Activated CD8-positive, alpha-beta memory T cell treated with anti-CD3 and anti-CD28 coated beads for 36 hours (primary cell): ENCODE measurements around the gene EXOC6B. TPM values are rescaled to one million over a fixed set of nuclear protein-coding genes. Genes with fewer than 3 reads are reported as not detected.

ENCODE experiments used
- CTCF ChIA-PET: fragments of 350-600 bp; sonication (Branson Sonifier 250); formaldehyde crosslinking; loops from one replicate; lab custom pipeline; 2021; ENCODE audit warnings: antibody characterized with exemption; lab: Charles Lee
- POLR2A ChIA-PET: fragments of 350-600 bp; sonication (Branson Sonifier 250); formaldehyde crosslinking; loops from one replicate; lab custom pipeline; 2021; ENCODE audit warnings: antibody characterized with exemption; lab: Charles Lee
- total RNA-seq, 2 experiments: library from RNA; stranded (reverse); gene quantifications; one replicate each; pipeline ENCODE4 v1.2.3, GENCODE V29; 2021

EXOC6B gene
- total RNA-seq, 2 experiments from 2014 or later = 7.0 to 7.8 TPM

GRCh38 chr2:72131371-72131891 is 694.4 kb downstream of the EXOC6B start:
- ChIA-PET CTCF (no interaction called here), POLR2A (no interaction called here)

DNA sequence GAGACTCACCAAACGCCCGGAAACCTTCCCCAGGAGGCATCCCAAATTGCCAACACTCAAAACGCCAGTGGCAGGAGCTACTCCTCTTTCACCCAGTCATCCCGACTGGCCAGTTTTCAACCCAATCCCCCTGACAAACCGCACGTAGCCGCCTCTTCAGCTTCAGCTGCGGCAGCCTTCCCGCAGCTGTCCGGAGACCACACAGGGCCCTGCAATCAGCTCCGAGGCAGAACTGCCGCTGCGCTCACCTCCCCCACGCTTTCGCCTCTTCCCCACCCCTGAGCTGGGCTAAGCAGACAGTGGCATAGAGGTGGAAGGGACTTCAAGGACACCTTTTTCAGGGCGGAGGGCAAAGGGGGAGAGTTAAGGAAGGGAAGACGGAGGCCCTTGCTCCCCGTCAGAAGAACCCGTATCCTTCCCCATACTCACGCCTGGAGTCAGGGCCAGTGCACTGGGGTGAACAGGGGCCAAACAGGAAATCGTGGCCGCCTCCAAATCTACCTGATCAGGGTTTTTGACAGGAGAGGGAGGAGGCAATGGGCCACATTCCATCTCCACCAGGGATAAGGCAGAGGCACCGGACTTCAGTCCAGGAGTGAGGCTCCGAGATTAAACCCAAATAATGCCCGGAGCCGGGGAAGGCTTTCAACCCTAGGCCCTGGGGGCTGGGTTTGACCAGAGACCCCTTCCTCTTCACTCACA is 695.0 kb downstream of the EXOC6B start:
- CTCF ChIA-PET = no interaction called here
- POLR2A ChIA-PET = no interaction called here

GRCh38 chr2:72129681-72130340 is 696.0 kb downstream of the EXOC6B start:
- ChIA-PET CTCF (no interaction called here), POLR2A (no interaction called here)

DNA sequence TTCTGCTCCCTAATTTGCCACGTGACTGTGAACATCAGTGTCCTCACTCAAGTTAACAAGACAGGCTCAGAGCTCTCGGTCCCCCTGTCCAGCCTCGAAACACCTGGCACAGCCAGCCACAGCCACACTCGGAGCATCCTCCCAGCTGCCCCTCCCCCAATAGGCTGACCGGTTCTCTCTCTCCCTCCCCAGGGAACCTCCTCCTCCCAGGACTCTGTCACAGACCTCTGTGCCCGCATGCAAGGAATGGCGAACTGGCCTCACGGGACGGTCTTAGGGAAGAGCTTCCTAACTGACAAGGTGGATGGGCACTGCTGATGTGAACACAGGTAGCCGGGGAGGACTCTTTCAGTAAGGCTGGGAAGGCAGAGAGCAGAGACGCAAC is 697.0 kb downstream of the EXOC6B start:
- CTCF ChIA-PET = no interaction called here
- POLR2A ChIA-PET = no interaction called here

GRCh38 chr2:72128059-72128842 is 697.6 kb downstream of the EXOC6B start:
- ChIA-PET POLR2A (no interaction called here), CTCF (no interaction called here)

GRCh38 chr2:72127401-72128058 is 698.3 kb downstream of the EXOC6B start:
- ChIA-PET CTCF (no interaction called here), POLR2A (no interaction called here)

DNA sequence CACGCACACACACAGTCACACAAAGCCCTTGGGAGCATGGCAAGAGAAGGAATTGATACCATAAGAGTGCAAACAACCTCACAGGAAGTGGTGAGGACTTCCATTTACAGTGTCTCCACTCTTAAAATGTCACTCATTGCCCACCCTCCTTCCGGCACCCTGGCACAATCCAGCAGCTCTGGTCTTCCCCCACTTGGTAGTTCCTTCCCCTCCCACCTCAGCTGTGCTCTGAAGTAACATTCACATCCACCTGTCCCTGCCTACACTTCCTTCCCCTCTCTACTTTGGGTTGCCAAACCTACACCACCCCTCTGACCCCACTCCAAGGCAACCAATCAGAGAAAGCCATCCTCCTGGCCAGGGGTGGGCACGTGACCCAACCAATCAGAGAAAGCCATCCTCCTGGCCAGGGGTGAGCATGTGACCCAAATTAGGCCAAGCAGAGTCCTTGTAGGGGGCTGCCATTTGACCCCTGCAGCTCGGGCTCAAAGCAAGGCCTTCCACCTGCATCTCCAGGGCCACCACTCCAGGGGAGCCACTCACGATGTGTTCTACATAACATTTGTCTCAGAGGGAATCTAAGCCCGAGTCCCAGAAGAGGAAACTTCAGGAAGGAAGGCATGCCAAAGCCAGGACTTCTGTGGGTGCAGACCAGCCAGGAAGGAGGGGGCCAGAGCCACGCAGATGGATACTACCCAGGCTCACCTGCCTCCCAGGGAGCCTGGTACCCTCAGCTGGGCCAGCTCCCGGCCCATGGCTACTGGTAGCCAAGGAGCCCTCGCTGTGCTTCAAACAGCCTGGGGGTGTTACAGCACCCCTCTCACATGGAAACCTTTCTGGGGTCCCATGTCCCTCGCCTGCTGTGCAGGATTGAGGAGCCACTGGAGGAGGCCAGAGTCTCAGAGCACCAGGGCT is 699.4 kb downstream of the EXOC6B start:
- ChIA-PET CTCF (no interaction called here), POLR2A (no interaction called here)

Other genes starting within 250 kb of the EXOC6B start
- 10 to 100 TPM; 11.6 to 12.0 TPM for gene SPR, start 61.4 kb upstream of the EXOC6B start, total RNA-seq
- under 1 TPM in 1 of 2 experiments, not detected in 1; 0.25 TPM for gene EMX1, start 91.5 kb upstream of the EXOC6B start, total RNA-seq
- 10 to 100 TPM; 17.9 to 18.1 TPM for gene SFXN5, start 245.7 kb upstream of the EXOC6B start, total RNA-seq